ENCODE data around the gene OAS2. TPM values are rescaled to one million over a fixed set of nuclear protein-coding genes. Genes with fewer than 3 reads are reported as not detected.

OAS2 gene
- total RNA-seq, 1 donor from 2014 or later = 8.0 TPM

Other genes with a start within 250 kb of the OAS2 start
- gene RPH3A, start 186.8 kb upstream of the OAS2 start, total RNA-seq = not detected
- 8.1 TPM for gene OAS1, start 71.6 kb upstream of the OAS2 start, total RNA-seq
- gene OAS3, start 40.0 kb upstream of the OAS2 start, total RNA-seq = 6.2 TPM
- 2.4 TPM for gene DTX1, start 78.2 kb downstream of the OAS2 start, total RNA-seq
- not detected for gene RASAL1, start 157.2 kb downstream of the OAS2 start, total RNA-seq
- gene CFAP73, start 171.2 kb downstream of the OAS2 start, total RNA-seq = not detected
- 33.8 TPM for gene DDX54, start 207.0 kb downstream of the OAS2 start, total RNA-seq
- gene RITA1, start 207.2 kb downstream of the OAS2 start, total RNA-seq = 19.5 TPM
- gene TPCN1, start 242.9 kb downstream of the OAS2 start, total RNA-seq = 145 TPM

Data from left ventricle myocardium superior (tissue), 1 donor.